ENCODE measurements around the gene SLC22A7. TPM values are rescaled to one million over a fixed set of nuclear protein-coding genes. Genes with fewer than 3 reads are reported as not detected.
A peak's percentile ranks its signal among the peaks of the same experiment; 100 is the strongest.

The SLC22A7 gene
- total RNA-seq, 1 donor from 2014 or later = not detected

DNA sequence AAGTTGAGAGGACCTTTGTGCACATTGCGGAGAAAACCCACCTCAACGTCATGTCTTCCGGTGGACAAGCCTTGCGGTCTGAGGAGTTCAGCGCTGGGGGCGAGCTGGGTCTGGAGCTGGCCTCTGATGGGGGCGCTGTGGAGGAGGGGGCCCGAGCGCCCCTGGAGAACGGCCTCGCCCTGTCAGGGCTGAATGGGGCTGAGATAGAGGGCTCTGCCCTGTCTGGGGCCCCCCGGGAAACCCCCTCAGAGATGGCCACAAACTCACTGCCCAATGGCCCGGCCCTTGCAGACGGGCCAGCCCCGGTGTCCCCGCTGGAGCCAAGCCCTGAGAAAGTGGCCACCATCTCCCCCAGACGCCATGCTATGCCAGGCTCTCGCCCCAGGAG, 14.6 kb upstream of the SLC22A7 start:
- DNase-seq (ENCODE audit: low spot score in 2 of 2, unreplicated experiment in 2 of 2) = no peak
- TF ChIP-seq, protein P1, sequence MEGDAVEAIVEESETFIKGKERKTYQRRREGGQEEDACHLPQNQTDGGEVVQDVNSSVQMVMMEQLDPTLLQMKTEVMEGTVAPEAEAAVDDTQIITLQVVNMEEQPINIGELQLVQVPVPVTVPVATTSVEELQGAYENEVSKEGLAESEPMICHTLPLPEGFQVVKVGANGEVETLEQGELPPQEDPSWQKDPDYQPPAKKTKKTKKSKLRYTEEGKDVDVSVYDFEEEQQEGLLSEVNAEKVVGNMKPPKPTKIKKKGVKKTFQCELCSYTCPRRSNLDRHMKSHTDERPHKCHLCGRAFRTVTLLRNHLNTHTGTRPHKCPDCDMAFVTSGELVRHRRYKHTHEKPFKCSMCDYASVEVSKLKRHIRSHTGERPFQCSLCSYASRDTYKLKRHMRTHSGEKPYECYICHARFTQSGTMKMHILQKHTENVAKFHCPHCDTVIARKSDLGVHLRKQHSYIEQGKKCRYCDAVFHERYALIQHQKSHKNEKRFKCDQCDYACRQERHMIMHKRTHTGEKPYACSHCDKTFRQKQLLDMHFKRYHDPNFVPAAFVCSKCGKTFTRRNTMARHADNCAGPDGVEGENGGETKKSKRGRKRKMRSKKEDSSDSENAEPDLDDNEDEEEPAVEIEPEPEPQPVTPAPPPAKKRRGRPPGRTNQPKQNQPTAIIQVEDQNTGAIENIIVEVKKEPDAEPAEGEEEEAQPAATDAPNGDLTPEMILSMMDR (IDR thresholded peaks at IDR 0.05; ENCODE audit: unreplicated experiment) = no peak
- Mint-ChIP-seq H3K27ac (no peak overlapping the region), H3K27me3 (ENCODE audit: low read depth) (peaks cover 54% of the 10 kb centered on the region), H3K9me3 (no peaks in the 10 kb centered on the region), H3K4me3 (no peak overlapping the region), H3K36me3 (no peaks in the 10 kb centered on the region), H3K4me1 (peaks cover 1% of the 10 kb centered on the region)

DNA sequence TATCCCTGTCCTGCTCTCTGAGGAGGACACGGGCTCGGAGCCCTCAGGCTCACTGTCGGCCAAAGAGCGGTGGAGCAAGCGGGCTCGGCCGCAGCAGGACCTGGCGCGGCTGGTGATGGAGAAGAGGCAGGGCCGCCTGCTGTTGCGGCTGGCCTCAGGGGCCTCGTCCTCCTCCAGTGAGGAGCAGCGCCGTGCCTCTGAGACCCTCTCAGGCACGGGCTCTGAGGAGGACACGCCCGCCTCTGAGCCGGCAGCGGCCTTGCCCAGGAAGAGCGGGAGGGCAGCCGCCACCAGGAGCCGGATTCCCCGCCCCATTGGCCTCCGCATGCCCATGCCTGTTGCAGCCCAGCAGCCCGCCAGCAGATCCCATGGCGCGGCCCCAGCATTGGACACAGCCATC, 14.2 kb upstream of the SLC22A7 start:
- Mint-ChIP-seq H3K4me3 (no peak overlapping the region), H3K4me1 (no peaks in the 10 kb centered on the region), H3K36me3 (no peaks in the 10 kb centered on the region), H3K27ac (no peak overlapping the region), H3K27me3 (ENCODE audit: low read depth) (peaks cover 54% of the 10 kb centered on the region), H3K9me3 (no peaks in the 10 kb centered on the region)
- TF ChIP-seq, protein P1 (IDR thresholded peaks at IDR 0.05; ENCODE audit: unreplicated experiment) = no peak
- no peak for DNase-seq (ENCODE audit: low spot score in 2 of 2, unreplicated experiment in 2 of 2)

DNA sequence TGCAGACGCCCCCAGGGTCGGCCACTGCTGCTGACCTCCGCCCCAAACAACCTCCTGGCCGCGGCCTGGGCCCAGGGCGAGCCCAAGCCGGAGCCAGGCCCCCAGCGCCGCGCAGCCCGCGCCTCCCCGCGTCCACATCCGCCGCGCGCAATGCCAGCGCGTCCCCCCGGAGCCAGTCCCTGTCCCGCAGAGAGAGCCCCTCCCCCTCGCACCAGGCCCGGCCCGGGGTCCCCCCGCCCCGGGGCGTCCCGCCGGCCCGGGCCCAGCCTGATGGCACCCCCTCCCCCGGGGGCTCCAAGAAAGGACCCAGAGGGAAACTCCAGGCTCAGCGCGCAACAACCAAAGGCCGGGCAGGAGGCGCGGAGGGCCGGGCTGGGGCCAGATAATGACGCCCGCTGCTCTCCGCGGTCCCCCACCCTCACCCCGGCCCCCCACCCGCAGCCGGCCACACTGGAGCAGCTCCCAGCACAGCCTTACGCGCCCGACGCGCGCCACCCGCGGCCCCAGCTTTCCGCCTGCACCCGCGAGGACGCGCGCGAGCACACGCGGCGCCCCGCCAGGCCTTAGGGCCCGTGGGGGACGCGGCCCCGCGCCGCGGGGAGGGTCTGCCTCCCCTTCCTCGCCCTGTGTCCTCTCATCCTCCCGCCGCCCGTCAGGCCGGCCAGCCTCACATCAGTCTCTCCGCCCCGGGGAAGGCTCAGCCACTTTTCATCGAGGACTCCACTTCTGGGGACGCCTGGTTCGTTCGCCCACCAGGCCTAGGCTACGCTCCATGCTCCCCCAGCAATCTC, 12.9 kb upstream of the SLC22A7 start:
- TF ChIP-seq, protein P1 (IDR thresholded peaks at IDR 0.05; ENCODE audit: unreplicated experiment) = no peak
- Mint-ChIP-seq H3K4me3 (peak overlapping the region; percentile 41), H3K9me3 (no peaks in the 10 kb centered on the region), H3K4me1 (no peaks in the 10 kb centered on the region), H3K27ac (no peak overlapping the region), H3K36me3 (no peaks in the 10 kb centered on the region), H3K27me3 (ENCODE audit: low read depth) (peaks cover 53% of the 10 kb centered on the region)
- DNase-seq (ENCODE audit: low spot score in 2 of 2, unreplicated experiment in 2 of 2) = no peak

DNA sequence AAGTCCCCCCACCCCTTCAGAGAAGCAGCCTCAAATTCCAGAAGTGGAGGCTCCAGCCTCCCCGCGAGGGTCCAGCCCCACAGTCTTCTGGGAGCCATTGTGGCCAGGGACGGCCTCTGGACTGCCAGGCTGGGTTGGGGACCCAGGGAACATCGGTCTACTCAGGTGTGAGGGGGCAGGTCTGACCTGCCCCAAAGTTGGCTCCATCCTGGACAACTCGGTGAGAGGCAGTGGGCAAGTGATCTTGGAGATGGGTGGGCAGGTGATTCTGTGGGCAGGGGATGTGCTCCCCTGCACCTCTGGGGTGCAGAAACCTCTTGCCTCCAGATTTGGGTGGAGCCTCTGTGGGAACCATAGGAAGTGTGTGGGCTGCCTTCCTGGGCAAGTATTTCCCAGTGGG, 12.2 kb upstream of the SLC22A7 start:
- Mint-ChIP-seq H3K4me1 (no peaks in the 10 kb centered on the region), H3K27me3 (ENCODE audit: low read depth) (peaks cover 49% of the 10 kb centered on the region), H3K4me3 (peak overlapping the region; percentile 41), H3K27ac (no peak overlapping the region), H3K36me3 (no peaks in the 10 kb centered on the region), H3K9me3 (no peaks in the 10 kb centered on the region)
- DNase-seq (ENCODE audit: low spot score in 2 of 2, unreplicated experiment in 2 of 2) = no peak
- TF ChIP-seq, protein P1 (IDR thresholded peaks at IDR 0.05; ENCODE audit: unreplicated experiment) = no peak

DNA sequence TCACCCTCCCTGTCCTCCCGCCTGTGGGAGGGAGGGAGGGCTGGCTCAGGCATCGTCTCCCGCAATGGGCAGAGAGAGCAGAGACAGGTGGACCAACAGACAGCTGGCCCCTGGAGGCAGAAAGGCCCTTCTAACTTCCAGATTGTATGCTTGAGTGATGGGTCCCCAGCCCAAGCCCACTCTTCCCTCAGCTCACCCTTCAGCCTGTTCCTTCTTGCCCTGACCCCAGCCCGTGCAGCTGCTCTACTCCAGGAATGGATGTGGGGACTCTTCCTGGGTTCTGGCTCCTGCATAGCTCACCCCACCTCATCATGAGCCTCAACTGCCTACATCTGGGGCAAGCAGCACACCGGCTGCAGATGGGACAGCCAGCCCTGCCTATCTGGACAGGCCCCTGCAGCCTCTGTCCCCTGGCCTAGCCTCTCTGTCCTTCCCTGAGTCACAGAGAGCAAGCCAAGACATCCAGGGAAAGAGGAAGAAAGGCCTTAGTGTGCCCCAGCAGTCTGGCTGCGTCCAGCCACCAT, 11.5 kb upstream of the SLC22A7 start:
- no peaks in the 10 kb centered on the region for H3K36me3 Mint-ChIP-seq
- no peaks in the 10 kb centered on the region for H3K4me1 Mint-ChIP-seq
- H3K4me3 Mint-ChIP-seq = no peak overlapping the region
- DNase-seq (ENCODE audit: low spot score in 2 of 2, unreplicated experiment in 2 of 2) = no peak
- H3K27ac Mint-ChIP-seq = no peak overlapping the region
- TF ChIP-seq, protein P1 (IDR thresholded peaks at IDR 0.05; ENCODE audit: unreplicated experiment) = no peak
- H3K9me3 Mint-ChIP-seq = no peaks in the 10 kb centered on the region
- peaks cover 46% of the 10 kb centered on the region for H3K27me3 Mint-ChIP-seq (ENCODE audit: low read depth)

Data from mesothelial cell of epicardium (in vitro differentiated cells).